SK-N-SH (cell line): Measurements from ENCODE around the gene TMEM126B. TPM values are rescaled to one million over a fixed set of nuclear protein-coding genes. Genes with fewer than 3 reads are reported as not detected.

Experiments
- CTCF ChIA-PET: fragments of 300-600, 350-600 bp; formaldehyde crosslinking; extraction: SDS; loops from one replicate; lab custom pipeline; 2021; lab: Yijun Ruan, JAX
- POLR2A ChIA-PET: fragments of 350-600 bp; sonication (Branson Sonifier 250); formaldehyde crosslinking; extraction: SDS; loops from one replicate; lab custom pipeline; 2020; ENCODE audit warnings: antibody characterized with exemption, inconsistent platforms; lab: Yijun Ruan, JAX
- DNase-seq: peaks from one replicate; pipeline ENCODE4 v3.0.0; 2012
- H2AFZ ChIP-seq: fragments of 200-600 bp; sonication (generic); 2 replicates; pipeline ENCODE4 v1.8.1; 2016; ENCODE audit warnings: antibody characterized with exemption, mild to moderate bottlenecking, low read depth
- H3F3A ChIP-seq: fragments of 200-600 bp; sonication (generic); replicated peaks from 2 replicates; pipeline ENCODE3; 2016; ENCODE audit warnings: antibody characterized with exemption, mild to moderate bottlenecking; ENCODE audit not compliant: insufficient read depth
- H3K27ac ChIP-seq, 2 experiments: fragments of 200-500 bp in 1 of 2; fragments of 200-600 bp in 1 of 2; sonication (Bioruptor generic) in 1 of 2; sonication (generic), shearing (Covaris generic) in 1 of 2; 2 replicates each; pipeline versions ENCODE4 v1.5.1 to v1.6.1; 2014 to 2016; ENCODE audit warnings: low read depth in 2 of 2, inconsistent platforms in 1 of 2, low read length in 1 of 2, mild to moderate bottlenecking in 1 of 2, mixed read lengths in 1 of 2
- H3K27me3 ChIP-seq: fragments of 200-600 bp; sonication (generic), shearing (Covaris generic); 2 replicates; pipeline ENCODE4 v1.6.1; 2016; ENCODE audit warnings: mixed run types; ENCODE audit not compliant: insufficient read depth
- H3K36me3 ChIP-seq, 2 experiments: fragments of 200-500 bp in 1 of 2; fragments of 200-600 bp in 1 of 2; sonication (Bioruptor generic) in 1 of 2; sonication (generic) in 1 of 2; replicated peaks in 1 of 2; 2 replicates each; pipeline versions ENCODE3 to v1.5.1; 2014 to 2016; ENCODE audit warnings: low read length in 1 of 2, mild to moderate bottlenecking in 1 of 2; ENCODE audit not compliant: insufficient read depth in 2 of 2, control insufficient read depth in 1 of 2
- H3K4me1 ChIP-seq, 2 experiments: fragments of 200-500 bp in 1 of 2; fragments of 200-600 bp in 1 of 2; sonication (Bioruptor generic) in 1 of 2; sonication (generic), shearing (Covaris generic) in 1 of 2; 2 replicates each; pipeline versions ENCODE4 v1.5.1 to v1.6.1; 2014 to 2016; ENCODE audit warnings: low read depth in 1 of 2, low read length in 1 of 2, mixed run types in 1 of 2; ENCODE audit not compliant: insufficient read depth in 2 of 2, control insufficient read depth in 1 of 2
- H3K4me2 ChIP-seq: fragments of 200-600 bp; sonication (generic), shearing (Covaris generic); 2 replicates; pipeline ENCODE4 v1.6.1; 2017; ENCODE audit warnings: mixed run types
- H3K4me3 ChIP-seq, 2 experiments: fragments of 200-500 bp in 1 of 2; fragments of 200-600 bp in 1 of 2; sonication (Bioruptor generic) in 1 of 2; sonication (generic), shearing (Covaris generic) in 1 of 2; 2 replicates each; pipeline versions ENCODE4 v1.5.1 to v1.8.1; 2014 to 2016; ENCODE audit warnings: low read depth in 2 of 2, inconsistent platforms in 1 of 2, low read length in 1 of 2, mild to moderate bottlenecking in 1 of 2, mixed read lengths in 1 of 2, moderate library complexity in 1 of 2
- H3K79me2 ChIP-seq: fragments of 200-600 bp; sonication (generic); 2 replicates; pipeline ENCODE4 v1.8.1; 2017; ENCODE audit warnings: mild to moderate bottlenecking; ENCODE audit not compliant: insufficient read depth
- H3K9ac ChIP-seq: fragments of 200-600 bp; sonication (generic); 2 replicates; pipeline ENCODE4 v1.6.1; 2017; ENCODE audit warnings: mixed run types
- H3K9me2 ChIP-seq: fragments of 200-600 bp; sonication (generic); 2 replicates; pipeline ENCODE4 v1.6.1; 2017; ENCODE audit warnings: mixed run types
- H3K9me3 ChIP-seq: fragments of 200-600 bp; sonication (generic); 2 replicates; pipeline ENCODE4 v1.6.1; 2017; ENCODE audit warnings: mixed run types, mild to moderate bottlenecking, moderate library complexity
- H4K20me1 ChIP-seq: fragments of 200-600 bp; sonication (generic); 2 replicates; pipeline ENCODE4 v1.6.1; 2017; ENCODE audit warnings: mild to moderate bottlenecking, mixed run types; ENCODE audit not compliant: insufficient read depth
- EP300 ChIP-seq, 2 experiments: IDR thresholded peaks; 2 replicates each; pipeline versions ENCODE4 v1.4.0 to v1.6.1; 2012; ENCODE audit warnings: borderline replicate concordance in 1 of 2, low read depth in 1 of 2, low read length in 1 of 2
- EZH2phosphoT487 ChIP-seq: fragments of 200-600 bp; sonication (generic); IDR thresholded peaks from 2 replicates; pipeline ENCODE4 v1.6.1; 2017; ENCODE audit warnings: low read depth, mixed run types, mild to moderate bottlenecking, antibody characterized with exemption, moderate library complexity, borderline replicate concordance
- FOXM1 ChIP-seq: IDR thresholded peaks from 2 replicates; pipeline ENCODE4 v1.4.0; 2012; ENCODE audit warnings: low read depth, mild to moderate bottlenecking
- GATA2 ChIP-seq: sonication (generic); formaldehyde crosslinking; IDR thresholded peaks from 2 replicates; pipeline ENCODE4 v1.5.0; 2020; ENCODE audit warnings: mild to moderate bottlenecking, missing genetic modification reagents
- NFIC ChIP-seq: IDR thresholded peaks from 2 replicates; pipeline ENCODE4 v1.4.0; 2012; ENCODE audit warnings: borderline replicate concordance
- PBX3 ChIP-seq: IDR thresholded peaks from 2 replicates; pipeline ENCODE4; 2012
- POLR2AphosphoS5 ChIP-seq: IDR thresholded peaks from 2 replicates; pipeline ENCODE4 v1.6.1; 2012; ENCODE audit warnings: low read depth, low read length
- RAD21 ChIP-seq: IDR thresholded peaks from 2 replicates; pipeline ENCODE4 v1.6.1; 2012; ENCODE audit warnings: mild to moderate bottlenecking, low read length
- TCF12 ChIP-seq: IDR thresholded peaks from 2 replicates; pipeline ENCODE4 v1.4.0; 2012
- ZBTB33 ChIP-seq: IDR thresholded peaks from 2 replicates; pipeline ENCODE4 v1.4.0; 2012; ENCODE audit warnings: low read depth, borderline replicate concordance
- WGBS: methylation state at CpG from one replicate; pipeline ENCODE4 v1.1.6; 2017; ENCODE audit warnings: low lambda C conversion rate; 5-methylcytosine and 5-hydroxymethylcytosine counted together
- polyA plus RNA-seq, 3 experiments: library from polyadenylated mRNA; depleted of rRNA; stranded (reverse); fragments of >200 nt; gene quantifications; 2 replicates each; pipeline ENCODE4 v1.2.3, GENCODE V29; 2012
- TF ChIP-seq, protein P1 (sequence below): fragments of 150-350 bp; IDR thresholded peaks from 2 replicates; pipeline ENCODE4 v1.6.1; 2016; ENCODE audit warnings: mild to moderate bottlenecking, low read depth, low read length

Gene TMEM126B
- polyA plus RNA-seq, 1 of the 3 experiments (the other 2 are of a cell fraction), result 27.7 TPM

DNA sequence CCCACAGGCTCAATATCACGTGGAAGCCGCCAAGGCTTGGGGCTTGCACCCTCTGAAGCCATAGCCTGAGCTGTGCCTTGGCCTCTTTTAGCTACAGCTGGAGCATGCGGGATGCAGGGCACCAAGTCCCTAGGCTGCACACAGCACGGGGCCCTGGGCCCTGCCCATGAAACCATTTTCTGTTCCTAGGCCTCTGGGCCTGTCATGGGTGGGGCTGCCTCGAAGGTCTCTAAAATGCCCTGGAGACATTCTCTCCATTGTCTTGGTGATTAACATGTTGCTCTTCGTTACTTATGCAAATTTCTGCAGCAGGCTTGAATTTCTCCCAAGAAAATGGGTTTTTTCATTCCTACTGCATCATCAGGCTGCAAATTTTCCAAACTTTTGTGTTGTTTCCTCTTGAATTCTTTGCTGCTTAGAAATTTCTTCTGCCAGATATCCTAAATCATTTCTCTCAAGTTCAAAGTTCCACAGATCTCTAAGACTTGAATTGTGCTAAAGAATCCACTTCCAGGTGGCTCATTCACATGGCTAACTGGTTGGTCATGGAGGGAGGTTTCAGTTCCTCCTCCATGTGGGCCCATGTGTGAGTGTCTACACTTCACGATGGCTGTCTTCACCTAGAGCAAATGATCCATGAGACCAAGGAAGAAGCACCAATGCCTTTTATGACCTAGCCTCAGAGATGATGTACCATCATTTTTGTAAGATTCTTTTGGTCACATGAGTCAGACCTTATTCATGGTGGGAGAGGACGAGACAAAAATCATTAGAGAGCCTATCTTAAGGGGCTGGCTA, 43.9 kb downstream of the TMEM126B start:
- DNase-seq, result no peak
- no peaks in the 10 kb centered on the region for H3K27me3 ChIP-seq
- POLR2A ChIA-PET, result no interaction called here
- H3F3A ChIP-seq, result no peaks in the 10 kb centered on the region
- no peak overlapping the region for H3K27ac ChIP-seq
- H3K9ac ChIP-seq, result no peak overlapping the region
- no peaks in the 10 kb centered on the region for H4K20me1 ChIP-seq
- no peaks in the 10 kb centered on the region for H3K9me3 ChIP-seq
- TF ChIP-seq NFIC, result no peak
- TF ChIP-seq ZBTB33, result no peak
- no peak for TF ChIP-seq EP300 (IDR thresholded peaks at IDR 0.05; ENCODE audit: borderline replicate concordance in 1 of 2, low read depth in 1 of 2, low read length in 1 of 2)
- H3K36me3 ChIP-seq, result no peaks in the 10 kb centered on the region
- H2AFZ ChIP-seq, result no peak overlapping the region
- no peak overlapping the region for H3K4me3 ChIP-seq
- 52% methylated on average over 4 of the region's 8 CpGs for WGBS
- no peaks in the 10 kb centered on the region for H3K79me2 ChIP-seq
- H3K4me2 ChIP-seq, result no peak overlapping the region
- CTCF ChIA-PET, result no interaction called here
- 0 out of 2 replicates have a peak, but pooled peaks cover 3% of the 10 kb centered on the region for H3K9me2 ChIP-seq
- H3K4me1 ChIP-seq, result no peaks in the 10 kb centered on the region

GRCh38 chr11:85673393-85673792, 45.0 kb downstream of the TMEM126B start:
- Histone ChIP-seq H3K4me2 (no peak overlapping the region), H3K4me3 (no peak overlapping the region)
- WGBS, result 84% methylated on average over 3 of the region's 3 CpGs
- no peak for TF ChIP-seq GATA2 (CRISPR knock-in tag)
- no peak for TF ChIP-seq ZBTB33
- no peak for TF ChIP-seq PBX3
- no peak for TF ChIP-seq EZH2phosphoT487
- TF ChIP-seq POLR2AphosphoS5, result no peak
- TF ChIP-seq FOXM1, result no peak
- TF ChIP-seq, protein P1, sequence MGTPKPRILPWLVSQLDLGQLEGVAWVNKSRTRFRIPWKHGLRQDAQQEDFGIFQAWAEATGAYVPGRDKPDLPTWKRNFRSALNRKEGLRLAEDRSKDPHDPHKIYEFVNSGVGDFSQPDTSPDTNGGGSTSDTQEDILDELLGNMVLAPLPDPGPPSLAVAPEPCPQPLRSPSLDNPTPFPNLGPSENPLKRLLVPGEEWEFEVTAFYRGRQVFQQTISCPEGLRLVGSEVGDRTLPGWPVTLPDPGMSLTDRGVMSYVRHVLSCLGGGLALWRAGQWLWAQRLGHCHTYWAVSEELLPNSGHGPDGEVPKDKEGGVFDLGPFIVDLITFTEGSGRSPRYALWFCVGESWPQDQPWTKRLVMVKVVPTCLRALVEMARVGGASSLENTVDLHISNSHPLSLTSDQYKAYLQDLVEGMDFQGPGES, result no peak
- TF ChIP-seq TCF12, result no peak
- TF ChIP-seq RAD21, result no peak
- TF ChIP-seq, all 33 proteins: peak for 0
- Histone ChIP-seq H3K4me1 (no peaks in the 10 kb centered on the region), H3K79me2 (no peaks in the 10 kb centered on the region), H2AFZ (no peak overlapping the region), H3K36me3 (no peaks in the 10 kb centered on the region), H4K20me1 (no peaks in the 10 kb centered on the region), H3K27me3 (no peaks in the 10 kb centered on the region), H3K9me2 (no peaks in the 10 kb centered on the region), H3F3A (no peaks in the 10 kb centered on the region), H3K9ac (no peak overlapping the region), H3K27ac (no peak overlapping the region), H3K9me3 (no peaks in the 10 kb centered on the region)
- no peak for DNase-seq
- ChIA-PET POLR2A (no interaction called here), CTCF (no interaction called here)
